ENCODE measurements around the gene MYL7. TPM values are rescaled to one million over a fixed set of nuclear protein-coding genes. Genes with fewer than 3 reads are reported as not detected.

MYL7 gene
- total and polyA plus RNA-seq, 2 experiments from 2014 or later, result 4.8 TPM; not detected in 1

GRCh38 chr7:44103923-44104859, 36.9 kb downstream of the MYL7 start, which contains the start of gene AEBP1:
Gene AEBP1, plus strand, starts transcription at chr7:44104345. Its CDS starts 321 bp downstream, at chr7:44104666.
- ATAC-seq (peak; percentile 68), DNase-seq (ENCODE audit: low spot score) (peak; percentile 65)
- Mint-ChIP-seq H3K36me3 (ENCODE audit: low read depth) (peaks cover 3% of the 10 kb centered on the region; the same call in 2 of the 3 replicates), H3K27ac (no peak within 1 kb of the TSS), H3K4me3 (peak within 1 kb of the TSS; percentile 78), H3K9me3 (no peaks in the 10 kb centered on the region), H3K4me1 (peaks cover 20% of the 10 kb centered on the region), H3K27me3 (ENCODE audit: insufficient read depth, low read depth, poor library complexity) (peaks cover 16% of the 10 kb centered on the region)
- Histone ChIP-seq H3K9me2 (ENCODE audit: insufficient read depth) (no peaks in the 10 kb centered on the region), H3K27me3 (ENCODE audit: insufficient read depth) (peaks cover 9% of the 10 kb centered on the region; the same call in 1 of the 2 replicates), H3K79me2 (replicated peaks; ENCODE audit: insufficient read depth) (no peaks in the 10 kb centered on the region; the same call in 1 of the 2 replicates), H3K27ac (ENCODE audit: low read depth) (no peak within 1 kb of the TSS), H3K36me3 (ENCODE audit: insufficient read depth) (no peaks in the 10 kb centered on the region), H3K4me1 (ENCODE audit: insufficient read depth) (peaks cover 8% of the 10 kb centered on the region; the same call in 1 of the 2 replicates), H3K4me3 (peak within 1 kb of the TSS; percentile 87), H3K4me2 (peak within 1 kb of the TSS; percentile 94), H2AFZ (peak within 1 kb of the TSS; percentile 95), H4K20me1 (replicated peaks; ENCODE audit: insufficient read depth) (no peaks in the 10 kb centered on the region), H3F3A (replicated peaks; ENCODE audit: low read depth) (no peaks in the 10 kb centered on the region)
- TF ChIP-seq CREB1 (CRISPR knock-in tag; IDR thresholded peaks at IDR 0.05; ENCODE audit: low read depth) (no peak), CTCF (conservative IDR thresholded peaks at IDR 0.05; ENCODE audit: low read depth in 2 of 2) (peak; percentile 14 to 34; a peak in 2 of 4 replicates), POLR2AphosphoS5 (IDR thresholded peaks at IDR 0.05; ENCODE audit: low read depth) (0 out of 2 replicates have a peak, but pooled peaks have one; percentile 31)

- ATAC-seq (peak; percentile 18), DNase-seq (ENCODE audit: low spot score) (no peak)
- peak overlapping the region; percentile 95 for H2AFZ ChIP-seq
- H3K27me3 ChIP-seq (ENCODE audit: insufficient read depth), result peaks cover 9% of the 10 kb centered on the region; the same call in 1 of the 2 replicates
- H3K27ac ChIP-seq (ENCODE audit: low read depth), result no peak overlapping the region
- H3K4me3 ChIP-seq, result peak overlapping the region; percentile 87
- no peak overlapping the region for H3K27ac Mint-ChIP-seq
- peaks cover 20% of the 10 kb centered on the region for H3K4me1 Mint-ChIP-seq
- no peaks in the 10 kb centered on the region for H3K9me2 ChIP-seq (ENCODE audit: insufficient read depth)
- H3K27me3 Mint-ChIP-seq (ENCODE audit: insufficient read depth, low read depth, poor library complexity), result peaks cover 16% of the 10 kb centered on the region
- H3K4me3 Mint-ChIP-seq, result peak overlapping the region; percentile 63
- H3K79me2 ChIP-seq (replicated peaks; ENCODE audit: insufficient read depth), result no peaks in the 10 kb centered on the region; the same call in 1 of the 2 replicates
- peaks cover 8% of the 10 kb centered on the region; the same call in 1 of the 2 replicates for H3K4me1 ChIP-seq (ENCODE audit: insufficient read depth)
- peaks cover 3% of the 10 kb centered on the region; the same call in 2 of the 3 replicates for H3K36me3 Mint-ChIP-seq (ENCODE audit: low read depth)
- no peaks in the 10 kb centered on the region for H3K9me3 Mint-ChIP-seq
- H3K36me3 ChIP-seq (ENCODE audit: insufficient read depth), result no peaks in the 10 kb centered on the region
- H3F3A ChIP-seq (replicated peaks; ENCODE audit: low read depth), result no peaks in the 10 kb centered on the region
- no peaks in the 10 kb centered on the region for H4K20me1 ChIP-seq (replicated peaks; ENCODE audit: insufficient read depth)
- peak overlapping the region; percentile 79 for H3K4me2 ChIP-seq
- no peak for TF ChIP-seq NANOG (IDR thresholded peaks at IDR 0.05; ENCODE audit: borderline replicate concordance)
- TF ChIP-seq ZNF114 (CRISPR knock-in tag; IDR thresholded peaks at IDR 0.05), result no peak
- no peak for TF ChIP-seq EZH2 (IDR thresholded peaks at IDR 0.05; ENCODE audit: low read depth, unreplicated experiment)
- TF ChIP-seq, protein P1, sequence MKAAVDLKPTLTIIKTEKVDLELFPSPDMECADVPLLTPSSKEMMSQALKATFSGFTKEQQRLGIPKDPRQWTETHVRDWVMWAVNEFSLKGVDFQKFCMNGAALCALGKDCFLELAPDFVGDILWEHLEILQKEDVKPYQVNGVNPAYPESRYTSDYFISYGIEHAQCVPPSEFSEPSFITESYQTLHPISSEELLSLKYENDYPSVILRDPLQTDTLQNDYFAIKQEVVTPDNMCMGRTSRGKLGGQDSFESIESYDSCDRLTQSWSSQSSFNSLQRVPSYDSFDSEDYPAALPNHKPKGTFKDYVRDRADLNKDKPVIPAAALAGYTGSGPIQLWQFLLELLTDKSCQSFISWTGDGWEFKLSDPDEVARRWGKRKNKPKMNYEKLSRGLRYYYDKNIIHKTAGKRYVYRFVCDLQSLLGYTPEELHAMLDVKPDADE (IDR thresholded peaks at IDR 0.05), result no peak
- no peak for TF ChIP-seq ZNF331 (CRISPR knock-in tag; IDR thresholded peaks at IDR 0.05; ENCODE audit: low read depth)
- TF ChIP-seq, protein P2, sequence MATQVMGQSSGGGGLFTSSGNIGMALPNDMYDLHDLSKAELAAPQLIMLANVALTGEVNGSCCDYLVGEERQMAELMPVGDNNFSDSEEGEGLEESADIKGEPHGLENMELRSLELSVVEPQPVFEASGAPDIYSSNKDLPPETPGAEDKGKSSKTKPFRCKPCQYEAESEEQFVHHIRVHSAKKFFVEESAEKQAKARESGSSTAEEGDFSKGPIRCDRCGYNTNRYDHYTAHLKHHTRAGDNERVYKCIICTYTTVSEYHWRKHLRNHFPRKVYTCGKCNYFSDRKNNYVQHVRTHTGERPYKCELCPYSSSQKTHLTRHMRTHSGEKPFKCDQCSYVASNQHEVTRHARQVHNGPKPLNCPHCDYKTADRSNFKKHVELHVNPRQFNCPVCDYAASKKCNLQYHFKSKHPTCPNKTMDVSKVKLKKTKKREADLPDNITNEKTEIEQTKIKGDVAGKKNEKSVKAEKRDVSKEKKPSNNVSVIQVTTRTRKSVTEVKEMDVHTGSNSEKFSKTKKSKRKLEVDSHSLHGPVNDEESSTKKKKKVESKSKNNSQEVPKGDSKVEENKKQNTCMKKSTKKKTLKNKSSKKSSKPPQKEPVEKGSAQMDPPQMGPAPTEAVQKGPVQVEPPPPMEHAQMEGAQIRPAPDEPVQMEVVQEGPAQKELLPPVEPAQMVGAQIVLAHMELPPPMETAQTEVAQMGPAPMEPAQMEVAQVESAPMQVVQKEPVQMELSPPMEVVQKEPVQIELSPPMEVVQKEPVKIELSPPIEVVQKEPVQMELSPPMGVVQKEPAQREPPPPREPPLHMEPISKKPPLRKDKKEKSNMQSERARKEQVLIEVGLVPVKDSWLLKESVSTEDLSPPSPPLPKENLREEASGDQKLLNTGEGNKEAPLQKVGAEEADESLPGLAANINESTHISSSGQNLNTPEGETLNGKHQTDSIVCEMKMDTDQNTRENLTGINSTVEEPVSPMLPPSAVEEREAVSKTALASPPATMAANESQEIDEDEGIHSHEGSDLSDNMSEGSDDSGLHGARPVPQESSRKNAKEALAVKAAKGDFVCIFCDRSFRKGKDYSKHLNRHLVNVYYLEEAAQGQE (IDR thresholded peaks at IDR 0.05; ENCODE audit: unreplicated experiment), result no peak
- TF ChIP-seq POLR2AphosphoS5 (IDR thresholded peaks at IDR 0.05; ENCODE audit: low read depth), result no peak
- no peak for TF ChIP-seq EZH2phosphoT487 (IDR thresholded peaks at IDR 0.05; ENCODE audit: unreplicated experiment)
- TF ChIP-seq CREB1 (CRISPR knock-in tag; IDR thresholded peaks at IDR 0.05; ENCODE audit: low read depth), result no peak
- TF ChIP-seq STAT1 (IDR thresholded peaks at IDR 0.05; ENCODE audit: unreplicated experiment), result no peak
- no peak for TF ChIP-seq CTCF (conservative IDR thresholded peaks at IDR 0.05; ENCODE audit: low read depth in 2 of 2)
- no peak for TF ChIP-seq JUNB (IDR thresholded peaks at IDR 0.05; ENCODE audit: unreplicated experiment)
Observed at GRCh38 chr7:44103566-44103922, 37.6 kb downstream of the MYL7 start.
